K562 (cell line): Measurements from ENCODE around the gene MOSPD3. TPM values are rescaled to one million over a fixed set of nuclear protein-coding genes. Genes with fewer than 3 reads are reported as not detected.

Experiments
- ATAC-seq: fragments of 200-7000 bp; cut with Tn5 transposase; 3 replicates; pipeline ENCODE4 v1.9.1; 2020; ENCODE audit warnings: moderate library complexity
- BruUV-seq: library from RNA; stranded (reverse); fragments of 400-500 nt; replicated peaks from 2 replicates; lab custom pipeline; 2021; lab: Mats Ljungman, UMichigan
- CTCF ChIA-PET: fragments of 300-600 bp; formaldehyde crosslinking; extraction: SDS; loops from one replicate; lab custom pipeline; 2021; ENCODE audit warnings: low intra/inter-chr PET ratio; lab: Yijun Ruan, JAX
- POLR2A ChIA-PET: fragments of 300-600, 350-650 bp; sonication (Branson Sonifier 250); formaldehyde crosslinking; extraction: SDS; loops from one replicate; lab custom pipeline; 2021; ENCODE audit warnings: antibody characterized with exemption, inconsistent platforms; lab: Yijun Ruan, JAX
- DNase-seq, 4 experiments: peaks; one replicate each; pipeline versions ENCODE4 v3.0.0 to v3.0.0-alpha.2; 2011 to 2018; ENCODE audit warnings: low spot score in 3 of 4, mixed read lengths in 3 of 4; ENCODE audit errors: extremely low read depth in 1 of 4
- FAIRE-seq: peaks from 2 replicates; lab custom pipeline; 2011; peaks lifted over from hg19 to GRCh38; lab: Jason Lieb, UNC
- H2AFZ ChIP-seq: 2 replicates; pipeline ENCODE4 v1.6.0; 2011; ENCODE audit warnings: low read depth, low read length, control low read depth, inconsistent platforms
- H3K27ac ChIP-seq: fragments of 200-600 bp; 3 replicates; pipeline ENCODE4 v1.8.0; 2011; ENCODE audit warnings: low read depth, mild to moderate bottlenecking, control low read depth, inconsistent platforms, low read length, moderate library complexity, mixed read lengths; ENCODE audit errors: extremely low read depth
- H3K27me3 ChIP-seq, 2 experiments: fragments of 300-600 bp in 1 of 2; 2 replicates in 1 of 2; 3 replicates in 1 of 2; pipeline versions ENCODE4 v1.6.0 to v1.8.0; 2011; ENCODE audit warnings: inconsistent platforms in 2 of 2, low read length in 2 of 2, mild to moderate bottlenecking in 1 of 2, mixed read lengths in 1 of 2, moderate library complexity in 1 of 2; ENCODE audit not compliant: control insufficient read depth in 2 of 2, insufficient read depth in 2 of 2
- H3K36me3 ChIP-seq: fragments of 300-600 bp; 3 replicates; pipeline ENCODE4 v1.8.0; 2011; ENCODE audit warnings: mild to moderate bottlenecking, low read length, inconsistent platforms; ENCODE audit not compliant: control insufficient read depth, insufficient read depth
- H3K4me1 ChIP-seq, 2 experiments: fragments of 200-600 bp in 1 of 2; replicated peaks in 1 of 2; 2 replicates in 1 of 2; 3 replicates in 1 of 2; pipeline versions ENCODE4 v1.5.1 to v1.8.0; 2011; ENCODE audit warnings: inconsistent platforms in 2 of 2, low read length in 2 of 2, mild to moderate bottlenecking in 1 of 2, mixed read lengths in 1 of 2, moderate library complexity in 1 of 2; ENCODE audit not compliant: control insufficient read depth in 2 of 2, insufficient read depth in 2 of 2
- H3K4me2 ChIP-seq: 2 replicates; pipeline ENCODE4 v1.6.1; 2011; ENCODE audit warnings: low read length, control low read depth, inconsistent platforms, mixed read lengths; ENCODE audit not compliant: insufficient read depth
- H3K4me3 ChIP-seq: fragments of 200-600 bp; sonication (generic), shearing (Covaris generic); 2 replicates; pipeline ENCODE4 v1.5.1; 2016; ENCODE audit warnings: control low read depth, inconsistent platforms
- H3K79me2 ChIP-seq: fragments of 200-600 bp; 3 replicates; pipeline ENCODE4 v1.8.0; 2011; ENCODE audit warnings: low read length, inconsistent platforms; ENCODE audit not compliant: control insufficient read depth, insufficient read depth
- H3K9ac ChIP-seq, 2 experiments: 2 replicates each; pipeline versions ENCODE4 v1.6.0 to v1.6.1; 2011; ENCODE audit warnings: low read depth in 2 of 2, low read length in 2 of 2, control low read depth in 1 of 2, inconsistent platforms in 1 of 2, mild to moderate bottlenecking in 1 of 2, mixed read lengths in 1 of 2; ENCODE audit not compliant: insufficient read depth in 1 of 2
- H3K9me1 ChIP-seq: one replicate; pipeline ENCODE4 v1.6.0; 2011; ENCODE audit warnings: inconsistent platforms, mild to moderate bottlenecking, low read length, moderate library complexity; ENCODE audit not compliant: control insufficient read depth, insufficient read depth
- H3K9me3 ChIP-seq: replicated peaks from 2 replicates; pipeline ENCODE4 v1.5.1; 2011; ENCODE audit warnings: low read depth, low read length, inconsistent platforms; ENCODE audit not compliant: control insufficient read depth, insufficient read depth
- H4K20me1 ChIP-seq: replicated peaks from 2 replicates; pipeline ENCODE4 v1.6.1; 2011; ENCODE audit warnings: low read length, inconsistent platforms, mixed read lengths; ENCODE audit not compliant: control insufficient read depth, insufficient read depth
- EP400 ChIP-seq: fragments of 450-650 bp; IDR thresholded peaks from 2 replicates; pipeline ENCODE4 v1.6.1; 2017; ENCODE audit warnings: antibody characterized with exemption, mild to moderate bottlenecking, moderate library complexity
- HDAC1 ChIP-seq, 2 experiments: fragments of 450-650 bp; IDR thresholded peaks; 2 replicates each; pipeline ENCODE4 v1.6.1; 2016 to 2017; ENCODE audit warnings: inconsistent platforms in 1 of 2, mild to moderate bottlenecking in 1 of 2, moderate library complexity in 1 of 2
- MEIS2 ChIP-seq: fragments of 450-650 bp; IDR thresholded peaks from 2 replicates; pipeline ENCODE4 v1.6.1; 2014; ENCODE audit warnings: mild to moderate bottlenecking; ENCODE audit not compliant: partially characterized antibody
- ZBTB2 ChIP-seq: fragments of 450-650 bp; IDR thresholded peaks from 2 replicates; pipeline ENCODE4 v1.6.1; 2016; ENCODE audit warnings: antibody characterized with exemption
- ZC3H11A ChIP-seq: IDR thresholded peaks from 2 replicates; pipeline ENCODE4 v1.6.1; 2012; ENCODE audit warnings: low read depth, low read length, improper control_type of control experiment
- ZNF121 ChIP-seq: sonication (generic); formaldehyde crosslinking; conservative IDR thresholded peaks from 2 replicates; pipeline ENCODE4 v1.8.0; 2022; ENCODE audit warnings: missing genetic modification reagents
- ZNF431 ChIP-seq: sonication (generic); formaldehyde crosslinking; IDR thresholded peaks from 2 replicates; pipeline ENCODE4 v1.8.0; 2022; ENCODE audit warnings: mild to moderate bottlenecking, missing genetic modification reagents
- WGBS: fragments of 100-300 bp; shearing (Covaris generic); methylation state at CpG from one replicate; pipeline ENCODE4 v1.1.6; 2016; ENCODE audit warnings: low coverage, mixed read lengths; ENCODE audit not compliant: insufficient coverage; ENCODE audit errors: missing lambda C conversion rate; 5-methylcytosine and 5-hydroxymethylcytosine counted together
- in situ Hi-C: fragments of 300-500 bp; cut with MboI; formaldehyde crosslinking; loops from 4 replicates; pipeline ENCODE4 v1.15.0; 2018; ENCODE audit warnings: inconsistent platforms, mixed read lengths
- intact Hi-C: fragments of 100-400 bp; cut with micrococcal nuclease; formaldehyde crosslinking; loops from 2 replicates; pipeline ENCODE4 v1.14.2; 2022
- polyA plus RNA-seq, 8 experiments: library from polyadenylated mRNA; depleted of rRNA in 4 of 8; stranded (reverse) in 5 of 8; unstranded in 3 of 8; fragments of >200 nt; fragmentation: Nextera tagmentation in 2 of 8; fragmentation: Illumina TruSeq in 1 of 8; extraction: Ambion mirVana in 2 of 8; extraction: Trizol in 1 of 8; gene quantifications; 2 replicates each; pipeline versions ENCODE4 v1.2.1 to v1.2.3, GENCODE V29; 2011 to 2014; ENCODE audit warnings: inconsistent platforms in 1 of 8, missing spikeins in 1 of 8
- total RNA-seq, 7 experiments: library from RNA; depleted of rRNA in 6 of 7; stranded (reverse); fragments of >200 nt in 6 of 7; fragmentation: Illumina TruSeq in 2 of 7; extraction: Trizol in 2 of 7; gene quantifications; 2 replicates each; pipeline versions ENCODE4 v1.2.1 to v1.2.3, GENCODE V29; 2011 to 2021; ENCODE audit warnings: low replicate concordance in 1 of 7
- TF ChIP-seq, protein P1 (sequence below): fragments of 450-650 bp; IDR thresholded peaks from 2 replicates; pipeline ENCODE4 v1.6.1; 2016; ENCODE audit warnings: mild to moderate bottlenecking, moderate library complexity

The MOSPD3 gene
- total and polyA plus RNA-seq, 9 of the 15 experiments (the other 6 are each of a cell fraction or from before 2014, with no cell fraction given), result 1.4 to 32.1 (median 7.3) TPM

DNA sequence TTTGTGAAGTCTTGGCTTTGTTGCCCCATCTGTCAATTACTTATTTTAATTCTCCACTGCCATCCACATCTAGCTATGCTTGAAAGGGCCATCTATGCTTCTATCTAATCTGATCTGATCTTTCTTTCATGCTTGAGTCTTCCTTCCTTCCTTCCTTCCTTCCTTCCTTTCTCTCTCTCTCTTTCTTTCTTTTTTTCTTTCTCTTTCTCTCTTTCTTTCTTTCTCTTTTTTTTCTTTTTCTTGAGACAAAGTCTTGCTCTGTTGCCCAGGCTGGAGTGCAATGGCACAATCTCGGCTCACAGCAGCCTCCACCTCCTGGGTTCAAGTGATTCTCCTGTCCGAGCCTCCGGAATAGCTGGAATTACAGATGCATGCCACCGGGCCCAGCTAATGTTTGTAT lies 17.7 kb downstream of the MOSPD3 start:
- DNase-seq (no peak), ATAC-seq (no peak), FAIRE-seq (no peak)
- ChIA-PET POLR2A (interaction anchor here (0.5 to 3.5 kb wide), 9 partner anchors 10 to 123 kb away, joined by 3 to 22 read pairs (median 3); partner anchors contain the start of gene GNB2), CTCF (interaction anchor here (1.2 kb wide), 1 partner anchor 61 kb away, joined by 6 read pairs; no protein-coding TSS in a partner anchor)
- H3K4me2 ChIP-seq, result no peak overlapping the region
- peaks cover 6% of the 10 kb centered on the region for H4K20me1 ChIP-seq
- H3K9ac ChIP-seq, result no peak overlapping the region
- H3K4me1 ChIP-seq, result peaks cover 10 to 38% of the 10 kb centered on the region in 2 experiments
- H3K27ac ChIP-seq, result no peak overlapping the region
- BruUV-seq, result no TSS peak
- no peaks in the 10 kb centered on the region for H3K27me3 ChIP-seq
- peaks cover 17% of the 10 kb centered on the region; the same call in 2 of the 3 replicates for H3K79me2 ChIP-seq
- in situ Hi-C loops (no loop called here), intact Hi-C loops (no loop called here)
- H2AFZ ChIP-seq, result no peak overlapping the region
- no peaks in the 10 kb centered on the region for H3K9me3 ChIP-seq
- no peaks in the 10 kb centered on the region for H3K9me1 ChIP-seq
- peaks cover 83% of the 10 kb centered on the region for H3K36me3 ChIP-seq
- no peak overlapping the region for H3K4me3 ChIP-seq
- 93% methylated on average over 4 of the region's 4 CpGs for WGBS
- TF ChIP-seq ZC3H11A (no peak), ZNF431 (no peak), ZNF121 (CRISPR knock-in tag) (no peak), MEIS2 (no peak), ZBTB2 (0 out of 2 replicates have a peak, but pooled peaks have one; percentile 39), HDAC1 (IDR thresholded peaks at IDR 0.05) (0 out of 4 replicates have a peak, but pooled peaks of 1 of the 2 experiments have one; percentile 11), EP400 (no peak)
- TF ChIP-seq, protein P1, sequence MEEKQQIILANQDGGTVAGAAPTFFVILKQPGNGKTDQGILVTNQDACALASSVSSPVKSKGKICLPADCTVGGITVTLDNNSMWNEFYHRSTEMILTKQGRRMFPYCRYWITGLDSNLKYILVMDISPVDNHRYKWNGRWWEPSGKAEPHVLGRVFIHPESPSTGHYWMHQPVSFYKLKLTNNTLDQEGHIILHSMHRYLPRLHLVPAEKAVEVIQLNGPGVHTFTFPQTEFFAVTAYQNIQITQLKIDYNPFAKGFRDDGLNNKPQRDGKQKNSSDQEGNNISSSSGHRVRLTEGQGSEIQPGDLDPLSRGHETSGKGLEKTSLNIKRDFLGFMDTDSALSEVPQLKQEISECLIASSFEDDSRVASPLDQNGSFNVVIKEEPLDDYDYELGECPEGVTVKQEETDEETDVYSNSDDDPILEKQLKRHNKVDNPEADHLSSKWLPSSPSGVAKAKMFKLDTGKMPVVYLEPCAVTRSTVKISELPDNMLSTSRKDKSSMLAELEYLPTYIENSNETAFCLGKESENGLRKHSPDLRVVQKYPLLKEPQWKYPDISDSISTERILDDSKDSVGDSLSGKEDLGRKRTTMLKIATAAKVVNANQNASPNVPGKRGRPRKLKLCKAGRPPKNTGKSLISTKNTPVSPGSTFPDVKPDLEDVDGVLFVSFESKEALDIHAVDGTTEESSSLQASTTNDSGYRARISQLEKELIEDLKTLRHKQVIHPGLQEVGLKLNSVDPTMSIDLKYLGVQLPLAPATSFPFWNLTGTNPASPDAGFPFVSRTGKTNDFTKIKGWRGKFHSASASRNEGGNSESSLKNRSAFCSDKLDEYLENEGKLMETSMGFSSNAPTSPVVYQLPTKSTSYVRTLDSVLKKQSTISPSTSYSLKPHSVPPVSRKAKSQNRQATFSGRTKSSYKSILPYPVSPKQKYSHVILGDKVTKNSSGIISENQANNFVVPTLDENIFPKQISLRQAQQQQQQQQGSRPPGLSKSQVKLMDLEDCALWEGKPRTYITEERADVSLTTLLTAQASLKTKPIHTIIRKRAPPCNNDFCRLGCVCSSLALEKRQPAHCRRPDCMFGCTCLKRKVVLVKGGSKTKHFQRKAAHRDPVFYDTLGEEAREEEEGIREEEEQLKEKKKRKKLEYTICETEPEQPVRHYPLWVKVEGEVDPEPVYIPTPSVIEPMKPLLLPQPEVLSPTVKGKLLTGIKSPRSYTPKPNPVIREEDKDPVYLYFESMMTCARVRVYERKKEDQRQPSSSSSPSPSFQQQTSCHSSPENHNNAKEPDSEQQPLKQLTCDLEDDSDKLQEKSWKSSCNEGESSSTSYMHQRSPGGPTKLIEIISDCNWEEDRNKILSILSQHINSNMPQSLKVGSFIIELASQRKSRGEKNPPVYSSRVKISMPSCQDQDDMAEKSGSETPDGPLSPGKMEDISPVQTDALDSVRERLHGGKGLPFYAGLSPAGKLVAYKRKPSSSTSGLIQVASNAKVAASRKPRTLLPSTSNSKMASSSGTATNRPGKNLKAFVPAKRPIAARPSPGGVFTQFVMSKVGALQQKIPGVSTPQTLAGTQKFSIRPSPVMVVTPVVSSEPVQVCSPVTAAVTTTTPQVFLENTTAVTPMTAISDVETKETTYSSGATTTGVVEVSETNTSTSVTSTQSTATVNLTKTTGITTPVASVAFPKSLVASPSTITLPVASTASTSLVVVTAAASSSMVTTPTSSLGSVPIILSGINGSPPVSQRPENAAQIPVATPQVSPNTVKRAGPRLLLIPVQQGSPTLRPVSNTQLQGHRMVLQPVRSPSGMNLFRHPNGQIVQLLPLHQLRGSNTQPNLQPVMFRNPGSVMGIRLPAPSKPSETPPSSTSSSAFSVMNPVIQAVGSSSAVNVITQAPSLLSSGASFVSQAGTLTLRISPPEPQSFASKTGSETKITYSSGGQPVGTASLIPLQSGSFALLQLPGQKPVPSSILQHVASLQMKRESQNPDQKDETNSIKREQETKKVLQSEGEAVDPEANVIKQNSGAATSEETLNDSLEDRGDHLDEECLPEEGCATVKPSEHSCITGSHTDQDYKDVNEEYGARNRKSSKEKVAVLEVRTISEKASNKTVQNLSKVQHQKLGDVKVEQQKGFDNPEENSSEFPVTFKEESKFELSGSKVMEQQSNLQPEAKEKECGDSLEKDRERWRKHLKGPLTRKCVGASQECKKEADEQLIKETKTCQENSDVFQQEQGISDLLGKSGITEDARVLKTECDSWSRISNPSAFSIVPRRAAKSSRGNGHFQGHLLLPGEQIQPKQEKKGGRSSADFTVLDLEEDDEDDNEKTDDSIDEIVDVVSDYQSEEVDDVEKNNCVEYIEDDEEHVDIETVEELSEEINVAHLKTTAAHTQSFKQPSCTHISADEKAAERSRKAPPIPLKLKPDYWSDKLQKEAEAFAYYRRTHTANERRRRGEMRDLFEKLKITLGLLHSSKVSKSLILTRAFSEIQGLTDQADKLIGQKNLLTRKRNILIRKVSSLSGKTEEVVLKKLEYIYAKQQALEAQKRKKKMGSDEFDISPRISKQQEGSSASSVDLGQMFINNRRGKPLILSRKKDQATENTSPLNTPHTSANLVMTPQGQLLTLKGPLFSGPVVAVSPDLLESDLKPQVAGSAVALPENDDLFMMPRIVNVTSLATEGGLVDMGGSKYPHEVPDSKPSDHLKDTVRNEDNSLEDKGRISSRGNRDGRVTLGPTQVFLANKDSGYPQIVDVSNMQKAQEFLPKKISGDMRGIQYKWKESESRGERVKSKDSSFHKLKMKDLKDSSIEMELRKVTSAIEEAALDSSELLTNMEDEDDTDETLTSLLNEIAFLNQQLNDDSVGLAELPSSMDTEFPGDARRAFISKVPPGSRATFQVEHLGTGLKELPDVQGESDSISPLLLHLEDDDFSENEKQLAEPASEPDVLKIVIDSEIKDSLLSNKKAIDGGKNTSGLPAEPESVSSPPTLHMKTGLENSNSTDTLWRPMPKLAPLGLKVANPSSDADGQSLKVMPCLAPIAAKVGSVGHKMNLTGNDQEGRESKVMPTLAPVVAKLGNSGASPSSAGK, result no peak
